Stimulated activated CD4-positive, alpha-beta T cell treated with anti-CD3 and anti-CD28 coated beads, Interleukin-15, amount 100 ng/mL, for 1 hour (primary cell): ENCODE results near the gene LRRC59.

Source experiments
- DNase-seq, 2 donors: peaks; one replicate each; pipeline ENCODE4 v3.0.0-alpha.2; 2020; ENCODE audit warnings: low read depth in 1 of 2, low spot score in 1 of 2

Gene LRRC59

GRCh38 chr17:50362661-50363060 lies 34.7 kb downstream of the LRRC59 start:
- no peak for DNase-seq

GRCh38 chr17:50361561-50362480 lies 35.5 kb downstream of the LRRC59 start:
- DNase-seq = peak; percentile 27 to 29

GRCh38 chr17:50360486-50361115 lies 36.7 kb downstream of the LRRC59 start:
- DNase-seq = no peak

- DNase-seq = no peak
Measured at GRCh38 chr17:50359998-50360461, 37.3 kb downstream of the LRRC59 start.

- no peak for DNase-seq
Measured at GRCh38 chr17:50359005-50359699, 38.2 kb downstream of the LRRC59 start.

GRCh38 chr17:50358177-50358576 lies 39.1 kb downstream of the LRRC59 start:
- no peak for DNase-seq

GRCh38 chr17:50356892-50357510 lies 40.3 kb downstream of the LRRC59 start:
- DNase-seq = no peak

GRCh38 chr17:50356418-50356817 lies 40.9 kb downstream of the LRRC59 start:
- no peak for DNase-seq

GRCh38 chr17:50355701-50356341 lies 41.5 kb downstream of the LRRC59 start:
- DNase-seq = no peak

- no peak for DNase-seq
Measured at GRCh38 chr17:50355336-50355700, 42.0 kb downstream of the LRRC59 start.

GRCh38 chr17:50354776-50355175 lies 42.5 kb downstream of the LRRC59 start:
- DNase-seq = no peak

- DNase-seq = no peak
Measured at GRCh38 chr17:50354198-50354597, 43.1 kb downstream of the LRRC59 start.

GRCh38 chr17:50353600-50354195 lies 43.6 kb downstream of the LRRC59 start:
- no peak for DNase-seq

GRCh38 chr17:50352693-50353599 lies 44.4 kb downstream of the LRRC59 start:
- no peak for DNase-seq

GRCh38 chr17:50352072-50352692 lies 45.1 kb downstream of the LRRC59 start:
- DNase-seq = no peak

GRCh38 chr17:50350733-50351132 lies 46.6 kb downstream of the LRRC59 start:
- no peak for DNase-seq

- DNase-seq = no peak
Measured at GRCh38 chr17:50349243-50349600, 48.1 kb downstream of the LRRC59 start.

GRCh38 chr17:50348522-50349242 lies 48.6 kb downstream of the LRRC59 start:
- DNase-seq = no peak
